Effector memory CD8-positive, alpha-beta T cell (primary cell): ENCODE measurements around the gene SLTM.
"Not testable (repeated sequence)": the region's sequence is repeated elsewhere in the genome, so short reads cannot be mapped to it uniquely, and the experiment has no call there.

Source experiments
- ATAC-seq: fragments of 150-1000 bp; cut with Tn5 transposase; replicated peaks from 2 replicates; pipeline ENCODE4 v1.10.0; 2021; ENCODE audit warnings: mild to moderate bottlenecking, moderate library complexity
- DNase-seq, 3 experiments: peaks; one replicate each; pipeline ENCODE4 v3.0.0; 2021
- H3K27ac Mint-ChIP-seq, 2 donors: one replicate each; pipeline ENCODE4 v1.8.0; 2022; ENCODE audit warnings: mild to moderate bottlenecking in 2 of 2, mixed read lengths in 2 of 2, moderate library complexity in 2 of 2
- H3K27me3 Mint-ChIP-seq, 2 donors: one replicate each; pipeline ENCODE4 v1.8.0; 2022; ENCODE audit warnings: mixed read lengths in 2 of 2
- H3K36me3 Mint-ChIP-seq: one replicate; pipeline ENCODE4 v1.8.0; 2022; ENCODE audit warnings: mild to moderate bottlenecking, moderate library complexity, mixed read lengths; ENCODE audit not compliant: insufficient read depth
- H3K4me1 Mint-ChIP-seq, 2 donors: one replicate each; pipeline ENCODE4 v1.8.0; 2022; ENCODE audit warnings: low read depth in 2 of 2, mixed read lengths in 2 of 2
- H3K4me3 Mint-ChIP-seq, 2 donors: one replicate each; pipeline ENCODE4 v1.8.0; 2022; ENCODE audit warnings: mild to moderate bottlenecking in 2 of 2, mixed read lengths in 2 of 2, moderate library complexity in 2 of 2
- H3K9me3 Mint-ChIP-seq, 2 donors: one replicate each; pipeline ENCODE4 v1.8.0; 2022; ENCODE audit warnings: mixed read lengths in 2 of 2

SLTM gene

DNA sequence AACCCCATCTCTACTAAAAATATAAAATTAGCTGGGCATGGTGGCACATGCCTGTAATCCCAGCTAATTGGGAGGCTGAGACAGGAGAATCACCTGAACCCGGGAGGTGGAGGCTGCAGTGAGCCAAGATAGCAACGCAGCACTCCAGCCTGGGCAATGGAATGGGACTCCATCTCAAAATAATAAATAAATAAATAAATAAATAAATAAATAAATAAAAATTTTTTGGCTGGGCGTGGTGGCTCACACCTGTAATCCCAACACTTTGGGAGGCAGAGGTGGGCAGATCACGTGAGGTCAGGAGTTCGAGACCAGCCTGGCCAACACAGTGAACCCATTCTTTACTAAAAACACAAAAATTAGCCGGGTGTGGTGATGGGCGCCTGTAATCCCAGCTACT, 13.0 kb downstream of the SLTM start:
- not testable (repeated sequence) for H3K4me3 Mint-ChIP-seq, DNase-seq, H3K9me3 Mint-ChIP-seq, H3K27ac Mint-ChIP-seq, ATAC-seq, H3K27me3 Mint-ChIP-seq
- Mint-ChIP-seq H3K4me1 (peaks cover 4 to 18% of the 10 kb centered on the region in 2 donors), H3K36me3 (peaks cover 47% of the 10 kb centered on the region)

DNA sequence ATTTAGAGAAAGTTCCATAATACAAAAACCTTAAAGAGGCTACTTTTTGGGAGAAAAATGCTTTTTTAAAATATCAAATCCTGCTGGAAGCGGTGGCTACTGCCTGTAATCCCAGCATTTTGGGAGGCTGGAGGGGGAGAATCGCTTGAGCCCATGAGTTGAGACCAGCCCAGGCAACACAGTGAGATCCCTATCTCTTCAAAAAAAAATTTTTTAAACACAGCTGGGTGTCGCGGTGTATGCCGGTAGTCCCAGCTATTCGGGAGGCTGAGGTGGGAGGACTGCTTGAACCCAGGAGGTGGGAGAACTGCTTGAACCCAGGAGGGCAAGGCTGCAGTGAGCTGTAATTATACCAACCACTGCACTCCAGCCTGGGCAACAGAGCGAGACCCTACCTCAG, 14.2 kb downstream of the SLTM start:
- Mint-ChIP-seq H3K27me3 (no peaks in the 10 kb centered on the region), H3K4me1 (peaks cover 8 to 27% of the 10 kb centered on the region in 2 donors), H3K27ac (no peak overlapping the region), H3K4me3 (no peak overlapping the region), H3K9me3 (no peaks in the 10 kb centered on the region), H3K36me3 (peaks cover 50% of the 10 kb centered on the region)
- DNase-seq (no peak), ATAC-seq (no peak)

- H3K4me3 Mint-ChIP-seq: no peak overlapping the region
- DNase-seq (no peak), ATAC-seq (no peak)
- peaks cover 52% of the 10 kb centered on the region for H3K36me3 Mint-ChIP-seq
- no peaks in the 10 kb centered on the region for H3K27me3 Mint-ChIP-seq
- no peaks in the 10 kb centered on the region for H3K9me3 Mint-ChIP-seq
- peaks cover 7 to 31% of the 10 kb centered on the region in 2 donors for H3K4me1 Mint-ChIP-seq
- no peak overlapping the region for H3K27ac Mint-ChIP-seq
These were observed 15.2 kb downstream of the SLTM start for GRCh38 chr15:58918239-58918638.

DNA sequence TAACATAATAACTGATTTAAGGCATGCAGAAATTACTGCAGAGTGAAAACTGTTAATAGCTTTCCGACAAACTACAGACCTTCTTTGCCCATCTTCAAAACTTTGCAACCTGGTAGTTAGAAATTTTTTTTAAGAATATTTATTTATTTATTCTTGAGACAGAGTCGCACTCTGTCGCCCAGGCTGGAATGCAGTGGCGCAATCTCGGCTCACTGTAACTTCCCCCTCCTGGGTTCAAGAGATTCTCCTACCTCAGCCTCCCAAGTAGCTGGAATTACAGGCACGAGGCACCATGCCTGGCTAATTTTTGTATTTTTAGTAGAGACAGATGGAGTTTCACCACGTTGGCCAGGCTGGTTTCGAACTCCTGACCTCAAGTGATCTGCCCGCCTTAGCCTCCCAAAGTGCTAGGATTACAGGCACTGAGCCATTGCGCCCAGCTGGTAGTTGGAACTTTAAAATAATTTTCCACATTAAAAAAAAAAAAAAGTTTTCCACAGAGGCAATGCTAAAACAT, 15.8 kb downstream of the SLTM start:
- ATAC-seq, DNase-seq, H3K9me3 Mint-ChIP-seq, H3K27ac Mint-ChIP-seq, H3K27me3 Mint-ChIP-seq, H3K4me3 Mint-ChIP-seq: not testable (repeated sequence)
- Mint-ChIP-seq H3K4me1 (peaks cover 7 to 31% of the 10 kb centered on the region in 2 donors), H3K36me3 (peaks cover 55% of the 10 kb centered on the region)

GRCh38 chr15:58916962-58917361, 16.5 kb downstream of the SLTM start:
- H3K9me3 Mint-ChIP-seq: no peaks in the 10 kb centered on the region
- H3K36me3 Mint-ChIP-seq: peaks cover 62% of the 10 kb centered on the region
- DNase-seq: no peak
- no peak overlapping the region for H3K4me3 Mint-ChIP-seq
- no peaks in the 10 kb centered on the region for H3K27me3 Mint-ChIP-seq
- no peak for ATAC-seq
- peaks cover 7 to 31% of the 10 kb centered on the region in 2 donors for H3K4me1 Mint-ChIP-seq
- peak overlapping the region in 1 of 2 donors; percentile 55 for H3K27ac Mint-ChIP-seq

- ATAC-seq: no peak
- peaks cover 32 to 64% of the 10 kb centered on the region in 2 donors for H3K4me1 Mint-ChIP-seq
- H3K36me3 Mint-ChIP-seq: peaks cover 52% of the 10 kb centered on the region
- no peak for DNase-seq
- no peak overlapping the region for H3K4me3 Mint-ChIP-seq
- no peaks in the 10 kb centered on the region for H3K9me3 Mint-ChIP-seq
- peak overlapping the region; percentile 4 to 58 for H3K27ac Mint-ChIP-seq
- no peaks in the 10 kb centered on the region for H3K27me3 Mint-ChIP-seq
These were observed 23.0 kb downstream of the SLTM start for GRCh38 chr15:58910456-58910855.

DNA sequence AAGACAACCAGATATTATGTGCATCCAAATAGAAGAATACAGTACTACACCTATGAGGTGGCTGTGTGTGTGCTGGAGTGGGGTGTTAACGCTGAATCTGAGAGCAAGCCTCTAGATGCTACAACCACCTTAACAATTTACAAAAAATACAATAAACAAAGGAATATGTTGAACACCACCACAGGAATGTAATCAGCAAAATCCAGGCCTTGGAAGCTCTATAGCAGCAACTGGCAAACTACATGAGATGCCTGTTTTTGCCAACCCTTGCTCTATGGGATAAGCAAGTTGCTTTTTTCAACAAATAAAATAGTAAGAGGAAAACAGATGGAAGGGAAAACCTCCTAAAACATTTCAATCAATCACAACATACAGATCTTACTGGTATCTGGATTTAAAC, 23.9 kb downstream of the SLTM start:
- no peak for ATAC-seq
- Mint-ChIP-seq H3K27me3 (no peaks in the 10 kb centered on the region), H3K36me3 (peaks cover 48% of the 10 kb centered on the region), H3K27ac (peak overlapping the region in 1 of 2 donors; percentile 4), H3K4me1 (peaks cover 30 to 60% of the 10 kb centered on the region in 2 donors), H3K4me3 (no peak overlapping the region), H3K9me3 (no peaks in the 10 kb centered on the region)
- DNase-seq: no peak

- Mint-ChIP-seq H3K36me3 (peaks cover 47% of the 10 kb centered on the region), H3K4me3 (peak overlapping the region; percentile 1 to 40), H3K9me3 (no peaks in the 10 kb centered on the region), H3K27me3 (no peaks in the 10 kb centered on the region), H3K27ac (peak overlapping the region; percentile 38 to 49), H3K4me1 (peaks cover 28 to 51% of the 10 kb centered on the region in 2 donors)
- DNase-seq (no peak), ATAC-seq (peak; percentile 31)
These were observed 24.7 kb downstream of the SLTM start for GRCh38 chr15:58908550-58909309.

DNA sequence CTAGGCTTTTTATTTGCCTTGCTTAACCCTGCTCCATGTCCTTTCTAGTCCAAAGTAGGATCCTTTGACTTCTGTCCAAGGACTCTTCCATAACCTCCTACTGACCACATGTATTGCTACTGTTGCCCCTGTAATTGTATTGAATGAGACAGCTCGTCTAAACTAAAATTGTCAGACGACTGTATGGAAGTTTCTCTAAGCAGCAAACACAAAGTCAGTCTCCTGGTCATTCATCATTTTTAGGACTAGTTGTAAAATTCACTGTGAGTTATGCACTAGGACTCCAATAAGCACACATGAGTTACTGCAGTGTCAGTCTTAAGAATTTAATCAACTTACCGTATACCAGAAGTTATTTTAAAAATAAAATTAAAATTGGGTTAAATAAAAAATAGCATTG, 32.8 kb downstream of the SLTM start:
- no peak for DNase-seq
- peaks cover 11 to 17% of the 10 kb centered on the region in 2 donors for H3K4me1 Mint-ChIP-seq
- no peak overlapping the region for H3K4me3 Mint-ChIP-seq
- H3K27ac Mint-ChIP-seq: no peak overlapping the region
- H3K9me3 Mint-ChIP-seq: no peaks in the 10 kb centered on the region
- peaks cover 67% of the 10 kb centered on the region for H3K36me3 Mint-ChIP-seq
- no peak for ATAC-seq
- no peaks in the 10 kb centered on the region for H3K27me3 Mint-ChIP-seq

- peak overlapping the region; percentile 32 to 57 for H3K27ac Mint-ChIP-seq
- no peaks in the 10 kb centered on the region for H3K9me3 Mint-ChIP-seq
These were observed 35.3 kb downstream of the SLTM start for GRCh38 chr15:58898150-58898680.

GRCh38 chr15:58889363-58889762, 44.1 kb downstream of the SLTM start:
- Mint-ChIP-seq H3K27me3 (no peaks in the 10 kb centered on the region), H3K4me1 (peaks cover 0 to 4% of the 10 kb centered on the region in 2 donors), H3K4me3 (no peak overlapping the region), H3K36me3 (peaks cover 94% of the 10 kb centered on the region), H3K9me3 (no peaks in the 10 kb centered on the region), H3K27ac (peak overlapping the region in 1 of 2 donors; percentile 41)
- ATAC-seq (no peak), DNase-seq (no peak)

More at GRCh38 chr15:58898150-58898680, 35.3 kb downstream of the SLTM start:
- H3K27me3 Mint-ChIP-seq: no peaks in the 10 kb centered on the region
- ATAC-seq (no peak), DNase-seq (no peak)
- peaks cover 76% of the 10 kb centered on the region for H3K36me3 Mint-ChIP-seq
- no peak overlapping the region for H3K4me3 Mint-ChIP-seq
- H3K4me1 Mint-ChIP-seq: peaks cover 11 to 17% of the 10 kb centered on the region in 2 donors

- ATAC-seq (no peak), DNase-seq (no peak)
- Mint-ChIP-seq H3K4me3 (no peak overlapping the region), H3K4me1 (peaks cover 0 to 4% of the 10 kb centered on the region in 2 donors), H3K27ac (peak overlapping the region in 1 of 2 donors; percentile 50), H3K9me3 (no peaks in the 10 kb centered on the region), H3K36me3 (peaks cover 93% of the 10 kb centered on the region), H3K27me3 (no peaks in the 10 kb centered on the region)
These were observed 46.6 kb downstream of the SLTM start for GRCh38 chr15:58886921-58887320.

DNA sequence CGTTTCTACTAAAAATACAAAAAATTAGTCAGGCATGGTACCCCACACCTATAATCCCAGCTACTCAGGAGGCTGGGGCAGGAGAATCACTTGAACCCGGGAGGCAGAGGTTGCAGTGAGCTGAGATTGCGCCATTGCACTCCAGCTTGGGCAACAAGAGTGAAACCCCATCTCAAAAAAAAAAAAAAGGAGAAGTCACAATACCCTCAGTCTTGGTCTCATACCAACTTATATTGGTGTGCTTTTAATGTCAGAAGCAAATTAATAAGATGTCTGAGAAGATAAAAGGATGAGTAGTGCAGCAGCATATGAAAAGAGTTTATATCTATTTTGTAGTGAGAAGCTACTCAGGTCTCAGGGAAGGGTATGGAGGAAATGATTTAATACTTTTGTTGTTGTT, 49.6 kb downstream of the SLTM start:
- not testable (repeated sequence) for H3K4me3 Mint-ChIP-seq, ATAC-seq, H3K9me3 Mint-ChIP-seq, DNase-seq, H3K27ac Mint-ChIP-seq, H3K4me1 Mint-ChIP-seq, H3K27me3 Mint-ChIP-seq
- peaks cover 98% of the 10 kb centered on the region for H3K36me3 Mint-ChIP-seq

DNA sequence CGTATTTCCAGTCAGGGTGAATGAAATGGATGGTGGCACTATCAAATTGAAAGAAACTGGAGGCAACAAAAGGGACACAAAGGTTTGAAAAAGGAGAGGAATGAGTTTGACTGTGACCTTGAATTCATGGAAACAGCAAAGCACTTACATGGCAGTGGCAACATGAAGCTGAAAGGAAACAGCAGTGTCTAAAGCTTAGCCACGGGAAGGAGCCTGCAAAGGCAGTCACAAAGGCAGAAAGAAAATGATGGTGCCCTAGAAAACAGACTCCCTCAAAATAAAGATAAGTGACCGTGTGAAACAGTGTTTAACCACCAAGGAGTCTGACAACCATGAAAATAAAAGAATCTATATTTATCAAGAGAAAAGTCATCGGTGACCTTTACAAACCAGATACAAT, 51.2 kb downstream of the SLTM start:
- Mint-ChIP-seq H3K36me3 (peaks cover 98% of the 10 kb centered on the region), H3K27ac (no peak overlapping the region), H3K9me3 (no peaks in the 10 kb centered on the region), H3K27me3 (no peaks in the 10 kb centered on the region), H3K4me1 (peaks cover 0 to 4% of the 10 kb centered on the region in 2 donors), H3K4me3 (no peak overlapping the region)
- no peak for DNase-seq
- no peak for ATAC-seq
